ENCODE measurements around the gene MSANTD1. TPM values are rescaled to one million over a fixed set of nuclear protein-coding genes. Genes with fewer than 3 reads are reported as not detected.

Gene MSANTD1
- total RNA-seq, 1 experiment from 2014 or later, result 0.71 TPM

GRCh38 chr4:3228881-3229280, 20.1 kb upstream of the MSANTD1 start:
- Histone ChIP-seq H3K27ac (ENCODE audit: low read depth, low read length) (no peak overlapping the region), H3K4me1 (ENCODE audit: control insufficient read depth in 1 of 2, insufficient read depth in 2 of 2, low read length in 2 of 2) (no peaks in the 10 kb centered on the region), H3K36me3 (ENCODE audit: control insufficient read depth in 1 of 2, insufficient read depth in 2 of 2, low read length in 2 of 2) (peaks cover 21 to 22% of the 10 kb centered on the region in 2 experiments; a peak in 3 of 4 replicates), H2AFZ (ENCODE audit: low read depth, low read length, poor library complexity, severe bottlenecking) (no peak overlapping the region), H3K9ac (ENCODE audit: low read length) (no peak overlapping the region), H3K4me2 (ENCODE audit: low read length) (no peak overlapping the region), H3K27me3 (ENCODE audit: insufficient read depth, low read length) (no peaks in the 10 kb centered on the region), H3K9me2 (ENCODE audit: insufficient read depth) (no peaks in the 10 kb centered on the region), H4K20me1 (ENCODE audit: insufficient read depth) (no peaks in the 10 kb centered on the region), H3K9me3 (ENCODE audit: control insufficient read depth in 1 of 2, insufficient read depth in 1 of 2, low read depth in 1 of 2, low read length in 2 of 2) (no peaks in the 10 kb centered on the region), H3K79me2 (ENCODE audit: insufficient read depth, low read length) (no peaks in the 10 kb centered on the region), H3K4me3 (replicated peaks in 1 of 2; ENCODE audit: low read depth in 1 of 2, low read length in 2 of 2) (no peak overlapping the region)
- no TSS peak for BruUV-seq (replicated peaks)
- ChIA-PET CTCF (no interaction called here), POLR2A (no interaction called here), RAD21 (ENCODE audit: low non-redundant PET in 1 of 2, low total read pairs in 2 of 2, uncharacterized antibody in 2 of 2, unreplicated experiment in 2 of 2) (no interaction called here)
- ATAC-seq, result no peak
- intact Hi-C loops (cut with micrococcal nuclease), result no loop called here
- no peak for DNase-seq (ENCODE audit: low read depth, low spot score)
- TF ChIP-seq SIN3A (IDR thresholded peaks at IDR 0.05; ENCODE audit: low read depth) (no peak), POLR2A (IDR thresholded peaks at IDR 0.05; ENCODE audit: borderline replicate concordance, extremely low read depth, insufficient read depth, insufficient read length) (no peak), SP1 (IDR thresholded peaks at IDR 0.05; ENCODE audit: low read depth) (no peak), REST (IDR thresholded peaks at IDR 0.05; ENCODE audit: low read depth) (no peak), TCF7L2 (IDR thresholded peaks at IDR 0.05; ENCODE audit: borderline replicate concordance, extremely low read depth, insufficient read depth, insufficient read length) (no peak), EZH2 (IDR thresholded peaks at IDR 0.05) (no peak), FOSL1 (IDR thresholded peaks at IDR 0.05; ENCODE audit: low read depth) (no peak), POLR2AphosphoS5 (IDR thresholded peaks at IDR 0.05; ENCODE audit: low read depth, low read length) (no peak), ZFX (IDR thresholded peaks at IDR 0.05) (no peak), ELF1 (IDR thresholded peaks at IDR 0.05; ENCODE audit: borderline replicate concordance, low read depth) (no peak), CEBPB (IDR thresholded peaks at IDR 0.05; ENCODE audit: low read depth) (no peak)

Measured in HCT116 (cell line).